OCI-LY7 (cell line): Measurements from ENCODE around the gene RASA2.

ENCODE experiments used
- EZH2phosphoT487 ChIP-seq: fragments of 200-600 bp; sonication (generic); IDR thresholded peaks from 2 replicates; pipeline ENCODE4 v1.6.1; 2018; ENCODE audit warnings: low read depth, borderline replicate concordance, mild to moderate bottlenecking, mixed run types, antibody characterized with exemption, low read length, moderate library complexity, mixed read lengths
- TF ChIP-seq, protein P1 (sequence below): fragments of 200-600 bp; sonication (generic); conservative IDR thresholded peaks from 2 replicates; pipeline ENCODE4 v1.5.1; 2014; ENCODE audit warnings: mild to moderate bottlenecking, antibody characterized with exemption, low read length, moderate library complexity, mixed read lengths

DNA sequence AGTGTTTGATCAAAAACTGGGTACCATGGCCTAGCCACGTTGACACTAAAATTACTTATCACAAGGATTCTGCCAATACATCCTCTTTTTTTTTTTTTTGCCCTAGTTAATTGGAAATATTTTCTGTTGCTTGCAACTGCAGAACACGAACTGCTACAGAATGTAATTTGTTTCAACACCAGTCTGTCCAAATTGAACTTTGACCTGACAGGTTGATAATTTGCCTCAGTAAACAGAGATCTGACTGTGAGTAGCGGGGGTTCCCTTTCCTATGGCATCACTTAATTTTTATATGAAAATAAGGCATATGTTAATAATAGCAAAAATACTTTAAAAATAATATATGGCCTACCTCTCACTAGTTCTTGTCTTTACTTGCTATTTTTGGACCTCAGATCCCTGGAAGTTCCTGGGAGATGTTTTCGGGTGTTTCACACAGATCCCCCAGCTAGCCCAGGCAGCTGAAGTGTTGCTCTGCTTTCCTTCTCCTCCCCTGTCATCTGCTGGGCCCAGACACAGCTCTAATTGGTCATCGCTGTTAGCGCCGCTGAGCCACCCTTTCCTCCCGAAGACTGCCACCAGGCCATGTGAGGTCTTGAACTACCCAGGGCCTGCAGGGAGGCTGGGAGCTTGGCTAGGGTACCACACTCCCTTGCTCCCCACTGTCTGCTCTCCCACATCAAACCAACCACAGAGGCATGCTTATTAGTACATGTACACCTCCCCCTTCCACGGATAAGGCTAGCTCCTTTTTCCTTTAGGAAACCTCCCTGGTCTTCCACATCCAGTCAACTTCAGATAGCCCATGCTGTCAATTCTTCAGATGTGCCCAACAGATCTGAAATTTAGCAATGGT, 161.5 kb downstream of the RASA2 start:
- no peak for TF ChIP-seq EZH2phosphoT487
- TF ChIP-seq, protein P1, sequence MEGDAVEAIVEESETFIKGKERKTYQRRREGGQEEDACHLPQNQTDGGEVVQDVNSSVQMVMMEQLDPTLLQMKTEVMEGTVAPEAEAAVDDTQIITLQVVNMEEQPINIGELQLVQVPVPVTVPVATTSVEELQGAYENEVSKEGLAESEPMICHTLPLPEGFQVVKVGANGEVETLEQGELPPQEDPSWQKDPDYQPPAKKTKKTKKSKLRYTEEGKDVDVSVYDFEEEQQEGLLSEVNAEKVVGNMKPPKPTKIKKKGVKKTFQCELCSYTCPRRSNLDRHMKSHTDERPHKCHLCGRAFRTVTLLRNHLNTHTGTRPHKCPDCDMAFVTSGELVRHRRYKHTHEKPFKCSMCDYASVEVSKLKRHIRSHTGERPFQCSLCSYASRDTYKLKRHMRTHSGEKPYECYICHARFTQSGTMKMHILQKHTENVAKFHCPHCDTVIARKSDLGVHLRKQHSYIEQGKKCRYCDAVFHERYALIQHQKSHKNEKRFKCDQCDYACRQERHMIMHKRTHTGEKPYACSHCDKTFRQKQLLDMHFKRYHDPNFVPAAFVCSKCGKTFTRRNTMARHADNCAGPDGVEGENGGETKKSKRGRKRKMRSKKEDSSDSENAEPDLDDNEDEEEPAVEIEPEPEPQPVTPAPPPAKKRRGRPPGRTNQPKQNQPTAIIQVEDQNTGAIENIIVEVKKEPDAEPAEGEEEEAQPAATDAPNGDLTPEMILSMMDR = no peak
